Upper lobe of left lung (tissue), 4 donors: ENCODE results near the gene CCDC102B.

ENCODE experiments used
- EP300 ChIP-seq, 4 donors: sonication (generic); formaldehyde crosslinking; IDR thresholded peaks; one replicate each; pipeline ENCODE4 v1.5.1; 2017; ENCODE audit warnings: antibody characterized with exemption in 4 of 4, control low read depth in 2 of 4
- POLR2A ChIP-seq, 4 donors: fragments of 450-650 bp; IDR thresholded peaks; one replicate each; pipeline ENCODE4 v1.5.1; 2016 to 2017; ENCODE audit warnings: antibody characterized with exemption in 4 of 4, mild to moderate bottlenecking in 2 of 4

- TF ChIP-seq POLR2A (IDR thresholded peaks at IDR 0.05) (no peak), EP300 (IDR thresholded peaks at IDR 0.05) (no peak)
Observed at GRCh38 chr18:68960355-68960754, 162.5 kb downstream of the CCDC102B start.
